Measurements from ENCODE around the gene SLC9A9.
A peak's percentile ranks its signal among the peaks of the same experiment; 100 is the strongest.

Gene SLC9A9

GRCh38 chr3:143480344-143480743 is 367.9 kb downstream of the SLC9A9 start:
- no peak overlapping the region for H3K4me3 ChIP-seq (replicated peaks; ENCODE audit: low read depth, low read length)
- DNase-seq (ENCODE audit: extremely low read depth, low read depth): peak; percentile 33
- TF ChIP-seq, protein P1, sequence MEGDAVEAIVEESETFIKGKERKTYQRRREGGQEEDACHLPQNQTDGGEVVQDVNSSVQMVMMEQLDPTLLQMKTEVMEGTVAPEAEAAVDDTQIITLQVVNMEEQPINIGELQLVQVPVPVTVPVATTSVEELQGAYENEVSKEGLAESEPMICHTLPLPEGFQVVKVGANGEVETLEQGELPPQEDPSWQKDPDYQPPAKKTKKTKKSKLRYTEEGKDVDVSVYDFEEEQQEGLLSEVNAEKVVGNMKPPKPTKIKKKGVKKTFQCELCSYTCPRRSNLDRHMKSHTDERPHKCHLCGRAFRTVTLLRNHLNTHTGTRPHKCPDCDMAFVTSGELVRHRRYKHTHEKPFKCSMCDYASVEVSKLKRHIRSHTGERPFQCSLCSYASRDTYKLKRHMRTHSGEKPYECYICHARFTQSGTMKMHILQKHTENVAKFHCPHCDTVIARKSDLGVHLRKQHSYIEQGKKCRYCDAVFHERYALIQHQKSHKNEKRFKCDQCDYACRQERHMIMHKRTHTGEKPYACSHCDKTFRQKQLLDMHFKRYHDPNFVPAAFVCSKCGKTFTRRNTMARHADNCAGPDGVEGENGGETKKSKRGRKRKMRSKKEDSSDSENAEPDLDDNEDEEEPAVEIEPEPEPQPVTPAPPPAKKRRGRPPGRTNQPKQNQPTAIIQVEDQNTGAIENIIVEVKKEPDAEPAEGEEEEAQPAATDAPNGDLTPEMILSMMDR (IDR thresholded peaks at IDR 0.05; ENCODE audit: low read depth, low read length, missing control alignments): no peak

- no peak overlapping the region for H3K4me3 ChIP-seq (replicated peaks; ENCODE audit: low read depth, low read length)
- DNase-seq (ENCODE audit: extremely low read depth, low read depth): no peak
- TF ChIP-seq, protein P1 (IDR thresholded peaks at IDR 0.05; ENCODE audit: low read depth, low read length, missing control alignments): no peak
Observed at GRCh38 chr3:143479727-143480126, 368.5 kb downstream of the SLC9A9 start.

GRCh38 chr3:143478115-143478693 is 370.1 kb downstream of the SLC9A9 start:
- TF ChIP-seq, protein P1 (IDR thresholded peaks at IDR 0.05; ENCODE audit: low read depth, low read length, missing control alignments): no peak
- no peak overlapping the region for H3K4me3 ChIP-seq (replicated peaks; ENCODE audit: low read depth, low read length)
- no peak for DNase-seq (ENCODE audit: extremely low read depth, low read depth)

GRCh38 chr3:143476965-143477640 is 371.2 kb downstream of the SLC9A9 start:
- H3K4me3 ChIP-seq (replicated peaks; ENCODE audit: low read depth, low read length): no peak overlapping the region
- TF ChIP-seq, protein P1 (IDR thresholded peaks at IDR 0.05; ENCODE audit: low read depth, low read length, missing control alignments): no peak
- no peak for DNase-seq (ENCODE audit: extremely low read depth, low read depth)

DNA sequence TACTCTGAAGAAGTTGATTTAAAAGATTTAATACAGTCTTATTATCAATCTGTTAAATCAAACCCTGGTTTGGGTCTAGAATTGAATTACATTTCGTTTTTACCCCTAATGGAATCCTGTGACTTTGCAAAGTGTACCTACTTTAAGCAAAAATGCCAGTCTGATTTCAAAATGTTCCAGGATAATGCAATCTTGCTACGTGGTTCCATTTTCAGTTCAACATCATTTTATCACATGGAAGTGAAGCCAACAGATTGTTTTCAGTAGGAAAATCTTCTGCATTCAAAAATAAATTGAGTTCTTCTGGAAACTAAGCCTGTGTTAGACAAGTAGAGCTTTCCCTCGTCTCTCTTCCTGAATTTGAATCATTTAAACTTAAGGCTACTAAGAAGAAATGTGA is 372.3 kb downstream of the SLC9A9 start:
- TF ChIP-seq, protein P1 (IDR thresholded peaks at IDR 0.05; ENCODE audit: low read depth, low read length, missing control alignments): no peak
- no peak for DNase-seq (ENCODE audit: extremely low read depth, low read depth)
- no peak overlapping the region for H3K4me3 ChIP-seq (replicated peaks; ENCODE audit: low read depth, low read length)

DNA sequence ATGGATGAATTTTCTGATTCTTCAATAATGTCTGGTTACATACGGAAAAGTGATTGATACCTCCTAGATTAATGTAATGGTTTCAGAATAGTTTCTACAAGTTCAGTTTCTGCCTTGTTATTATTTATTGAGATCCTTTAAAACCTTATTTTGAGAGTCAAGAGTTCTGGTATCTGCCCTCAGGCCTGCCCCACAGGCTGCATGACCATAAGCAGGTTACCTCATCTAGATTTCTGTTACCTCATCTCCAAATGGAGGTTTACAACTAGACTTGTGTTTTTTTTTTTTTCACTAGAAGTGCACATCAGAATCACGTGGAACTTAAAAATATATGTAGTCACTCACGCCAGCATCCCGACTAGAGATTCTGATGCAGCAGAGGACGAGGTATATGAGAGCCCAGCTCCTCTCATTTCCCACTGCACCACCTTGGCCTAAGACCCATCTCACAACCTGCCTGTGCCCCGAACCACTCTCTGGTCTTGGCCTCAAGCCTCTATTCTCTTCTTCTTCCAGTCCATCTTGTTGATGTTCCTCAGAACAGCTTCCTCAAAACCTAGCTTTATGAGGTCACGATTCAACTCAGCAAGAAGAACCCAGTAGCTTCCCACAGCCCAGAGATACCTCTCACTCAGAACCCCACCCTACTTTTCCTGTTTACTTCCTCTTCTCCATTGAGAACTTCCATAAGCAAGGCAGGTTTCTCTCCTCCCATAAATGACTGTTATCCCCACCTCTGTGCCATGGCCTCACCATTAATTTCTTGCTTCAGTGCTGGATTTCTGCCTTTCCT is 375.3 kb downstream of the SLC9A9 start:
- H3K4me3 ChIP-seq (replicated peaks; ENCODE audit: low read depth, low read length): no peak overlapping the region
- TF ChIP-seq, protein P1 (IDR thresholded peaks at IDR 0.05; ENCODE audit: low read depth, low read length, missing control alignments): no peak
- DNase-seq (ENCODE audit: extremely low read depth, low read depth): no peak

Measured in HFF-Myc (cell line).